LNCaP clone FGC (cell line): Measurements from ENCODE around the gene TUBA8.
"Not testable (repeated sequence)": the region's sequence is repeated elsewhere in the genome, so short reads cannot be mapped to it uniquely, and the experiment has no call there.

Experiments used
- DNase-seq: peaks from one replicate; pipeline ENCODE4 v3.0.0-alpha.2; 2011; ENCODE audit warnings: low read depth
- H3K4me3 ChIP-seq: 2 replicates; pipeline ENCODE4 v1.5.1; 2011; ENCODE audit warnings: mild to moderate bottlenecking, low read depth, low read length, control low read depth
- TF ChIP-seq, protein P1 (sequence below): IDR thresholded peaks from 2 replicates; pipeline ENCODE4 v1.5.1; 2012; ENCODE audit warnings: mild to moderate bottlenecking; ENCODE audit not compliant: control insufficient read depth, insufficient read depth; ENCODE audit errors: extremely low read depth

The TUBA8 gene

DNA sequence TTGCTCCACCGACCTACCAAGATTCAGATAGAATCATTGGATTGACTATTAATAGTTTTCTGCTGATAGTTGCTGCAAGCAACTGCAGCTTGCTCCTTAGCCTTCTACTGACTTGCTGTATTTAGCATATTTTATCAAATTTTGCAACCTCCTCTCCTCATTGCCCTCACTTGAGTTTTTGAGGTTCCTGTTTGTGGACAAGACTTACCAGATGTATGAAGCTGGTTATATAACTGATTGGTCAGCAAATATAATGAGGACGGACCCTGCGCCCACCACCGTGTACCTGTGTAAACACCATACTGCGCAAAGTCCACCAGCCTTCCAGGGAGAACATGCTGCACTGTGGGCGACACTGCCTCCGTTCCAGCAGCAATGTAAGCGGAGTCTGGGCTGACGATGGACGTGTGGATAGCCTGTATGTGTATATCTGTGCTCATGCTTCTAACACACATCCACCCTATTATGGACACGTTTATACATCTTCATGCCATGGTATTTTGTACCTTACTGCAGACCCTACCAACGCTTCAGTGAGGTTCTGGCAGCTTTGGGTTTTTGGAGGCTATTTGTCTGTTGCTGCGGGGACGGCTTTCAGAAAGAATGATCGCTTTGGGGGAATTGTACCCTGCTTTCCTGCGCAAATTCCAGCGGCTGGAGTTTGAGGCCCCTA lies 37.8 kb downstream of the TUBA8 start:
- DNase-seq, result no peak
- H3K4me3 ChIP-seq, result no peak overlapping the region; the same call in 1 of the 2 replicates
- TF ChIP-seq, protein P1, sequence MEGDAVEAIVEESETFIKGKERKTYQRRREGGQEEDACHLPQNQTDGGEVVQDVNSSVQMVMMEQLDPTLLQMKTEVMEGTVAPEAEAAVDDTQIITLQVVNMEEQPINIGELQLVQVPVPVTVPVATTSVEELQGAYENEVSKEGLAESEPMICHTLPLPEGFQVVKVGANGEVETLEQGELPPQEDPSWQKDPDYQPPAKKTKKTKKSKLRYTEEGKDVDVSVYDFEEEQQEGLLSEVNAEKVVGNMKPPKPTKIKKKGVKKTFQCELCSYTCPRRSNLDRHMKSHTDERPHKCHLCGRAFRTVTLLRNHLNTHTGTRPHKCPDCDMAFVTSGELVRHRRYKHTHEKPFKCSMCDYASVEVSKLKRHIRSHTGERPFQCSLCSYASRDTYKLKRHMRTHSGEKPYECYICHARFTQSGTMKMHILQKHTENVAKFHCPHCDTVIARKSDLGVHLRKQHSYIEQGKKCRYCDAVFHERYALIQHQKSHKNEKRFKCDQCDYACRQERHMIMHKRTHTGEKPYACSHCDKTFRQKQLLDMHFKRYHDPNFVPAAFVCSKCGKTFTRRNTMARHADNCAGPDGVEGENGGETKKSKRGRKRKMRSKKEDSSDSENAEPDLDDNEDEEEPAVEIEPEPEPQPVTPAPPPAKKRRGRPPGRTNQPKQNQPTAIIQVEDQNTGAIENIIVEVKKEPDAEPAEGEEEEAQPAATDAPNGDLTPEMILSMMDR, result no peak

DNA sequence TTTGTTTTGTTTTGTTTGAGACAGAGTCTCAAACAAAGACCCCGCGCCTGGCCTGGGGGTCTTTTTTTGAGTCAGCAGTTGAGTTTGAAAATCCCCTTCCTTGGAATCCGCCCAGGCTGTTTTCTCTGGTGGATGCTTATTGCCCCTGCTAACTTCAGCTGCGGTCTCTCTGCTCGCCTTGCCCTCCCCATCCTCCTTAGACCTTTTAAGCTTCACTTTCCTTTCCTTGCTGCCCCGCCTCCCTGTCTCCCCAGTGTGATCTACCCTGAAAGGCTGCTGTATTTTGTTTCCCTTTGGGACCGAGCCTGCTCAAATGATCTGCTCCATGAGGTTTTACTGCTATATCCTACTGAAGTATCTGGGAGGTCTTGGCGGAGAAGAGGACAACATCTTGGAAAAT lies 41.9 kb downstream of the TUBA8 start:
- TF ChIP-seq, protein P1, result no peak
- no peak overlapping the region for H3K4me3 ChIP-seq
- DNase-seq, result no peak

DNA sequence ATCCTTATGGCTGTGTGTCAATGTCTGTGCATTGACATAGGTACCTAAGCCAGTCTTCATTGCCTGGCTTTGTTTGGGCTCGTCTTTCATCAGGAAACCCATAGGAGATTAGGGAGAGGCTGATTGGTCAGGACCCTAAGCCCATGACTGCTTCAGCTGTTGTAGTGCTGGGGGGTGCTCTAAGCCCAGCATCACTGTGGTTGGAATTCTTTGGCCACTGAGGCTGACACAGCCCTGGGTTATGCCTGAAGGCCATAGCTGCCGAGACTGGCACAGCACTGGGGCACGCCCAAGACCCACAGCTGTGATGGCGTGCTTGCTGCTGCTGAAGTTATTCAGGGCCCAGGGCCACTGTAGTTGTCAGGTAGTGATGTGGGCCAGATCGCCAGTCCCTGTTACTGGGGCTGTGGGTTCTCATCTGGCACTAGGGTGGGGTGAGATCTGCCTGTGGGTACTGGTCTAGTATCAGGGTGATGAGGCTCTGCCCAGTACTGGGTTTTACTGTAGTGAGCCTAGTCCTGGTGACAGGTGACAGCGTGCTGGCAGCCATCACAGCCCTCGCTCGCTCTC lies 44.3 kb downstream of the TUBA8 start:
- H3K4me3 ChIP-seq, result no peak overlapping the region
- TF ChIP-seq, protein P1, result no peak
- no peak for DNase-seq

DNA sequence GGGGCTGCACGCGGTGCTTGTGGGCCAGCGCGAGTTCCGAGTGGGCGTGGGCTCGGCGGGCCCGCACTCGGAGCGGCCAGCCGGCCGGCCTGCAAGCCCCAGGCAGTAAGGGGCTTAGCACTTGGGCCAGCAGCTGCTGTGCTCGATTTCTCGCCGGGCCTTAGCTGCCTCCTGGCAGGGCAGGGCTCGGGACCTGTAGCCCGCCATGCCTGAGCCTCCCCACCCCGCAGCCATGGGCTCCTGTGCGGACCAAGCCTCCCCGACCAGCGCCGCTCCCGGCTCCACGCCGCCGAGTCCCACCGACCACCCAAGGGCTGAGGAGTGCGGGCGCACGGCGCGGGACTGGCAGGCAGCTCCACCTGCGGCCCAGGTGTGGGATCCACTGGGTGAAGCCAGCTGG lies 44.9 kb downstream of the TUBA8 start:
- not testable (repeated sequence) for DNase-seq, H3K4me3 ChIP-seq

DNA sequence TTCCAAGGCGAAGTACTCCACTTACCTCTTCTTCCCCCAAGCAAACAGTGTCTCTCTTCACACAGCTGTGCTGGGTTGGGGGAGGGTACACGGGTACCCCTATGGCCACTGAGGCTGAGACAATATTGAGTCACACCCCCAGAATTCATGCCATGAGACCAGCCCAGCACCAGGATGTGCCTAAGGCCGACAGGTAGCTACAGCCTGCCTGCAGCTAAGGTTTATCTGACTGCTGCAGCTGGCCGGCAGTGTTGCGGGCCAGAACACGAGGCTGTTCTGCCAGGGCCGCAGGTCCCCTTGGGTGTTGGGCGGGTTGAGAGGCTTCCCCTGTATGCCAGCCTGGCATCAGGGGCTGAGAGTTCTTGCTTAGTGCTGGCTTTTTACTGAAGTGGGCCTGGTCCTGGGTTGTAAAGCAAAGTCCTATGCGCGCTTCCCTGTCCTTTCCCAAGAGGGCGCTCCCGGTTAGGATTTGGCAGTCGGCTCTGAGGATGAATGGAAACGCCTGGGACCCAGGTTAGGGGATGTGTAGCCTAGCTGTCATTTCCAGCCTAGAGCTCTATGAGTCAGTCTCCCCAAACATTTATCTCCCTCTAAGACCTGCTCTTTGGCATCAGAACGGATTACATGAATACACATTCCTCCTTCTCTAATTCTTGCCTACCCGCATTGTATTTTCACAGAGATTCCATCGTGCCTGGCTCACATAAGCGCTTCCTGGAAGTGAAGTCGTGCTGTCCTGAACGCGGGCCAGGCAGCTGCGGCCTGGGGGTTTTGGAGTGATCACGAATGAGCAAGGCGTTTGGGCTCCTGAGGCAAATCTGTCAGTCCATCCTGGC lies 46.5 kb downstream of the TUBA8 start:
- peak; percentile 11 for DNase-seq
- H3K4me3 ChIP-seq, result no peak overlapping the region
- TF ChIP-seq, protein P1, result peak; percentile 79

- DNase-seq, result no peak
- TF ChIP-seq, protein P1, result no peak
- H3K4me3 ChIP-seq, result no peak overlapping the region
These were observed 47.1 kb downstream of the TUBA8 start for GRCh38 chr22:18157714-18158028.

DNA sequence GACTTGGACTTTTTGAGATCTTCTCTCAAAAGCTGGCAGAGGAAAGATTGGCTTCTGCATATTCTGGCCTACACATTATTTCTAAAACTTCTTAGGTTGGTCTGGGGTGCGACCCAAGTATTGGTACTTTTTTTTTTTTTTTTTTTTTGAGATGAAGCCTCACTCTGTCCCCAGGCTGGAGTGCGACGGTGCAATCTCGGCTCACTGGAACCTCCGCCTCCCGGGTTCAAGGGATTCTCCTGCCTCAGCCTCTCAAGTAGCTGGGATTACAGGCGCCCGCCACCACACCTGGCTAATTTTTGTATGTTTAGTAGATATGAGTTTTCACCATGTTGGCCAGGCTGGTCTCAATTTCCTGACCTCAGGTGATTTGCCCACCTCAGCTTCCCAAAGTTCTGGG lies 50.0 kb downstream of the TUBA8 start:
- DNase-seq, H3K4me3 ChIP-seq: not testable (repeated sequence)

DNA sequence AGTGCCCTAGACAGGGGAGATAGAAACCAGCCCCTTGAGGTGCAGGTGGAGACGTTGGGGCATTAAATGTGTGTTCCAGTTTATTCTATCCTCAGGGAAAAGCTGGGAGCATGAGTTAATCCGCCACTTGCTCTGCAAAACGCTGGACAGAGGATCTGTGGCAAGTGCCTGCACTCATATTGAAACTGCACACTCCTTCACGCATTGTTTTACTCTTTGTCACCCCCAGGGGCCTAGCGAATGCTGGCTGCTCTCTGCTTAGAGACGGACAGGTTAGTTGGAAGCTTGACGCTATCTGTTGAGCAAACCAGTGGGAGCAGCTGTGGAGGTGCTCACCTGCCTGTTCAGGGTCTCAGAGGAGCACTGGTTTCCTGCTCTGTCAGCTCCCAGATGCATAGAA lies 53.2 kb downstream of the TUBA8 start:
- H3K4me3 ChIP-seq, DNase-seq: not testable (repeated sequence)

GRCh38 chr22:18164584-18164983 lies 54.0 kb downstream of the TUBA8 start:
- not testable (repeated sequence) for DNase-seq, H3K4me3 ChIP-seq

- DNase-seq, H3K4me3 ChIP-seq: not testable (repeated sequence)
These were observed 54.7 kb downstream of the TUBA8 start for GRCh38 chr22:18165356-18165755.

DNA sequence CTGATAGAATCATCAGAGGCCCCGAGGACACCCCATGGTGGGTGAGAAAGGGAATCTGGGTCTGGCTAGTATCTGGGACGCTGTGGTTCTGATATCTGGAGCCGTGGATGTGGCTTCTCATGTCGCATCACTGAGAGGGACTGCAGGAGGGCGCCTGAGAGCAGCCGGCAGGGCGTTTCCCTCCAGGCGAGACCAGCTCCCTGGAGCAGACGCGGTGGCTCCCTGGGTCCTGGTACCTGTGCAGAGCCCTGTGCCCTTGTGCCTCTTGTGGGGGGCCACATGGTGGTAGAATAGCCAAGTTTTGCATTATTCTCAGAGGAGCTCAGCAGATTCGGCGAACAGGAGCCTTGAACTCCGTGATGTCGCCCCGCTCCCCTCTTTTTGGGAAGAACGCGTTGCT lies 59.7 kb downstream of the TUBA8 start:
- DNase-seq, result not testable (repeated sequence)

GRCh38 chr22:18172203-18172602 lies 61.6 kb downstream of the TUBA8 start:
- not testable (repeated sequence) for H3K4me3 ChIP-seq, DNase-seq

More for the DNA sequence above, 59.7 kb downstream of the TUBA8 start:
- H3K4me3 ChIP-seq, result not testable (repeated sequence)
